Loucy (cell line): ENCODE measurements around the gene MFGE8.

Experiments used
- CTCF ChIP-seq: fragments of 200-600 bp; sonication (generic); conservative IDR thresholded peaks from 2 replicates; pipeline ENCODE4 v1.5.1; 2014; ENCODE audit warnings: mild to moderate bottlenecking, antibody characterized with exemption, low read length
- EZH2phosphoT487 ChIP-seq: fragments of 200-600 bp; IDR thresholded peaks from 2 replicates; pipeline ENCODE4 v1.6.1; 2018; ENCODE audit warnings: antibody characterized with exemption, mild to moderate bottlenecking, moderate library complexity, borderline replicate concordance

- no peak for TF ChIP-seq CTCF
- no peak for TF ChIP-seq EZH2phosphoT487
Measured at GRCh38 chr15:88881775-88882174, 31.4 kb downstream of the MFGE8 start.
